ENCODE results near the gene CAP2.

DNA sequence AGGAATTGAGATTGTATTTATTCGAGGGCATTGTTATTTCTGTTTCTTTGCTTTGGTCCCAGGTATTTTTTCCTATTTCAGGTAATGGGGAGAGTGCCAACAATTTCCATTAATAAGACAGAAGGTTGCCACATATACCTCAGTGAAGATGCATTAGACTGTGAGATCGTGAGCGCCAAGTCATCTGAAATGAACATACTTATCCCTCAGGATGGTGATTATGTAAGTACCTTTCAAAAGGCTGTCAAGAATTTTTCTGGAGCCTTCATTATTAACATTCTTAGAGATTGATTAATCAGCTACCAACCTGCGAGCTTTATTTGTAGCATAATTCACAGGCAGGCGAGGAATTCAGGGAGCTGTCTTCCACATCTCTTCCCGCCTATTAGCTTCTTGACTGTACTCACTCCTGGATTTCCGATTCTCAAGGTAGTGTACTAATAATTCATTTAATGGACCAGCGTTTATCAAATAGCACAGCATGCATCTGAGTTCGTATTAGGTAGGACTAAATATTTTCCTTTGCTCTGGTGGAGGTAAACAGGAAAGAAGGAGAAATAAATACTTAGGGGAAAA is 158.1 kb downstream of the CAP2 start:
- TF ChIP-seq, protein P1, sequence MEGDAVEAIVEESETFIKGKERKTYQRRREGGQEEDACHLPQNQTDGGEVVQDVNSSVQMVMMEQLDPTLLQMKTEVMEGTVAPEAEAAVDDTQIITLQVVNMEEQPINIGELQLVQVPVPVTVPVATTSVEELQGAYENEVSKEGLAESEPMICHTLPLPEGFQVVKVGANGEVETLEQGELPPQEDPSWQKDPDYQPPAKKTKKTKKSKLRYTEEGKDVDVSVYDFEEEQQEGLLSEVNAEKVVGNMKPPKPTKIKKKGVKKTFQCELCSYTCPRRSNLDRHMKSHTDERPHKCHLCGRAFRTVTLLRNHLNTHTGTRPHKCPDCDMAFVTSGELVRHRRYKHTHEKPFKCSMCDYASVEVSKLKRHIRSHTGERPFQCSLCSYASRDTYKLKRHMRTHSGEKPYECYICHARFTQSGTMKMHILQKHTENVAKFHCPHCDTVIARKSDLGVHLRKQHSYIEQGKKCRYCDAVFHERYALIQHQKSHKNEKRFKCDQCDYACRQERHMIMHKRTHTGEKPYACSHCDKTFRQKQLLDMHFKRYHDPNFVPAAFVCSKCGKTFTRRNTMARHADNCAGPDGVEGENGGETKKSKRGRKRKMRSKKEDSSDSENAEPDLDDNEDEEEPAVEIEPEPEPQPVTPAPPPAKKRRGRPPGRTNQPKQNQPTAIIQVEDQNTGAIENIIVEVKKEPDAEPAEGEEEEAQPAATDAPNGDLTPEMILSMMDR (conservative IDR thresholded peaks at IDR 0.05 in 1 of 2, IDR thresholded peaks at IDR 0.05 in 1 of 2; ENCODE audit: low read depth in 1 of 2, low read length in 2 of 2), result no peak
- no peak for TF ChIP-seq EZH2 (IDR thresholded peaks at IDR 0.05; ENCODE audit: low read length, missing control alignments)
